GM23248 (cell line): ENCODE measurements around the gene ADGRL3. TPM values are rescaled to one million over a fixed set of nuclear protein-coding genes. Genes with fewer than 3 reads are reported as not detected.

Experiments used
- DNase-seq: peaks from one replicate; pipeline ENCODE4 v3.0.0-alpha.2; 2015
- H2AFZ ChIP-seq: fragments of 200-600 bp; sonication (generic); 2 replicates; pipeline ENCODE4 v1.6.1; 2016; ENCODE audit warnings: antibody characterized with exemption
- H3F3A ChIP-seq: fragments of 200-600 bp; sonication (generic); 2 replicates; pipeline ENCODE4 v1.6.1; 2016; ENCODE audit warnings: mild to moderate bottlenecking, antibody characterized with exemption, mixed run types; ENCODE audit not compliant: insufficient read depth
- H3K27ac ChIP-seq: fragments of 200-600 bp; sonication (generic); 2 replicates; pipeline ENCODE4 v1.5.1; 2016; ENCODE audit warnings: mild to moderate bottlenecking
- H3K27me3 ChIP-seq: fragments of 200-600 bp; sonication (generic); replicated peaks from 2 replicates; pipeline ENCODE4 v1.6.1; 2016; ENCODE audit warnings: mild to moderate bottlenecking; ENCODE audit not compliant: insufficient read depth
- H3K36me3 ChIP-seq: fragments of 200-600 bp; sonication (generic); 2 replicates; pipeline ENCODE4 v1.6.1; 2016; ENCODE audit warnings: low read depth, mild to moderate bottlenecking
- H3K4me1 ChIP-seq: fragments of 200-600 bp; sonication (generic); 2 replicates; pipeline ENCODE4 v1.6.1; 2016; ENCODE audit warnings: mild to moderate bottlenecking; ENCODE audit not compliant: insufficient read depth
- H3K4me2 ChIP-seq: fragments of 200-600 bp; sonication (generic); one replicate; pipeline ENCODE4 v1.6.1; 2016; ENCODE audit warnings: mild to moderate bottlenecking; ENCODE audit not compliant: unreplicated experiment
- H3K4me3 ChIP-seq: fragments of 200-600 bp; sonication (generic); 2 replicates; pipeline ENCODE4 v1.5.1; 2016; ENCODE audit warnings: mild to moderate bottlenecking
- H3K79me2 ChIP-seq: fragments of 200-600 bp; sonication (generic); 2 replicates; pipeline ENCODE4 v1.6.1; 2016; ENCODE audit warnings: mild to moderate bottlenecking; ENCODE audit not compliant: insufficient read depth
- H3K9ac ChIP-seq: fragments of 200-600 bp; sonication (generic); 2 replicates; pipeline ENCODE4 v1.6.1; 2016; ENCODE audit warnings: mild to moderate bottlenecking
- H3K9me2 ChIP-seq: fragments of 200-600 bp; sonication (generic); 2 replicates; pipeline ENCODE4 v1.6.1; 2016; ENCODE audit warnings: mixed run types, mild to moderate bottlenecking, moderate library complexity; ENCODE audit not compliant: insufficient read depth
- H3K9me3 ChIP-seq: fragments of 200-600 bp; sonication (generic); one replicate; pipeline ENCODE4 v1.6.1; 2017; ENCODE audit warnings: low read depth
- H4K20me1 ChIP-seq: fragments of 200-600 bp; sonication (generic); 2 replicates; pipeline ENCODE4 v1.6.0; 2016; ENCODE audit not compliant: insufficient read depth
- EZH2 ChIP-seq: fragments of 200-600 bp; sonication (generic); IDR thresholded peaks from 2 replicates; pipeline ENCODE4 v1.6.1; 2018; ENCODE audit warnings: antibody characterized with exemption, mild to moderate bottlenecking; ENCODE audit not compliant: insufficient read depth, poor library complexity, severe bottlenecking
- EZH2phosphoT487 ChIP-seq: fragments of 200-600 bp; sonication (generic); IDR thresholded peaks from 2 replicates; pipeline ENCODE4 v1.6.1; 2018; ENCODE audit warnings: antibody characterized with exemption, moderate library complexity, mild to moderate bottlenecking, low read depth; ENCODE audit not compliant: insufficient read depth
- WGBS, 2 experiments: methylation state at CpG; one replicate each; pipeline ENCODE4 v1.1.6; 2015 to 2017; ENCODE audit warnings: low lambda C conversion rate in 2 of 2, low coverage in 1 of 2; ENCODE audit errors: missing lambda C conversion rate in 2 of 2; 5-methylcytosine and 5-hydroxymethylcytosine counted together
- in situ Hi-C: fragments of 300-500 bp; cut with MboI; formaldehyde crosslinking; loops from 2 replicates; pipeline ENCODE4 v1.15.0; 2020
- polyA plus RNA-seq: library from polyadenylated mRNA; unstranded; fragments of >200 nt; fragmentation: Nextera tagmentation; extraction: Ambion mirVana; gene quantifications from 2 replicates; pipeline ENCODE4 v1.2.1, GENCODE V29; 2016
- total RNA-seq: library from RNA; depleted of rRNA; stranded (reverse); fragments of >200 nt; shearing (Covaris generic); gene quantifications from 2 replicates; pipeline ENCODE4 v1.2.3, GENCODE V29; 2014

The ADGRL3 gene
- total and polyA plus RNA-seq, 2 experiments from 2014 or later, result not detected

GRCh38 chr4:61185288-61185687 lies 14.8 kb upstream of the ADGRL3 start:
- Histone ChIP-seq H2AFZ (no peak overlapping the region), H3K4me3 (no peak overlapping the region), H3K9ac (no peak overlapping the region), H3K27me3 (no peaks in the 10 kb centered on the region), H3K79me2 (no peaks in the 10 kb centered on the region), H3K4me1 (no peaks in the 10 kb centered on the region), H3K9me2 (no peaks in the 10 kb centered on the region), H3K9me3 (no peaks in the 10 kb centered on the region), H3K27ac (no peak overlapping the region), H4K20me1 (no peaks in the 10 kb centered on the region), H3F3A (no peaks in the 10 kb centered on the region), H3K4me2 (no peak overlapping the region), H3K36me3 (no peaks in the 10 kb centered on the region)
- no peak for DNase-seq
- in situ Hi-C loops, result no loop called here
- TF ChIP-seq EZH2phosphoT487, result no peak
- TF ChIP-seq EZH2, result no peak

GRCh38 chr4:61192392-61192791 lies 7.7 kb upstream of the ADGRL3 start:
- H3K27me3 ChIP-seq, result no peaks in the 10 kb centered on the region
- no peaks in the 10 kb centered on the region for H4K20me1 ChIP-seq
- in situ Hi-C loops, result no loop called here
- 6 to 13% methylated on average over 2 of the region's 2 CpGs for WGBS, 2 experiments
- H3K9ac ChIP-seq, result no peak overlapping the region
- no peaks in the 10 kb centered on the region for H3F3A ChIP-seq
- TF ChIP-seq EZH2 (no peak), EZH2phosphoT487 (no peak)
- no peaks in the 10 kb centered on the region for H3K36me3 ChIP-seq
- no peaks in the 10 kb centered on the region for H3K4me1 ChIP-seq
- no peak overlapping the region for H3K27ac ChIP-seq
- H3K4me2 ChIP-seq, result no peak overlapping the region
- H2AFZ ChIP-seq, result no peak overlapping the region
- H3K9me3 ChIP-seq, result no peaks in the 10 kb centered on the region
- DNase-seq, result no peak
- no peaks in the 10 kb centered on the region for H3K9me2 ChIP-seq
- no peak overlapping the region for H3K4me3 ChIP-seq
- H3K79me2 ChIP-seq, result no peaks in the 10 kb centered on the region

- Histone ChIP-seq H3K4me1 (no peaks in the 10 kb centered on the region), H3K27ac (no peak overlapping the region), H3K9me2 (no peaks in the 10 kb centered on the region), H3K27me3 (no peaks in the 10 kb centered on the region), H3K9me3 (no peaks in the 10 kb centered on the region), H3K9ac (no peak overlapping the region), H4K20me1 (no peaks in the 10 kb centered on the region), H3K79me2 (no peaks in the 10 kb centered on the region), H3F3A (no peaks in the 10 kb centered on the region), H2AFZ (no peak overlapping the region), H3K4me2 (no peak overlapping the region), H3K36me3 (no peaks in the 10 kb centered on the region), H3K4me3 (no peak overlapping the region)
- no peak for DNase-seq
- in situ Hi-C loops, result no loop called here
- no peak for TF ChIP-seq EZH2phosphoT487
- no peak for TF ChIP-seq EZH2
- WGBS, 2 experiments, result 22 to 32% methylated on average over 4 of the region's 4 CpGs
These were observed 6.3 kb upstream of the ADGRL3 start for GRCh38 chr4:61193863-61194262.

- no peak overlapping the region for H3K4me3 ChIP-seq
- no peak overlapping the region for H3K27ac ChIP-seq
- in situ Hi-C loops, result no loop called here
- H3K4me1 ChIP-seq, result no peaks in the 10 kb centered on the region
- TF ChIP-seq EZH2phosphoT487 (no peak), EZH2 (no peak)
- H3F3A ChIP-seq, result no peaks in the 10 kb centered on the region
- no peaks in the 10 kb centered on the region for H3K79me2 ChIP-seq
- no peaks in the 10 kb centered on the region for H3K9me2 ChIP-seq
- no peak for DNase-seq
- no peaks in the 10 kb centered on the region for H4K20me1 ChIP-seq
- no peaks in the 10 kb centered on the region for H3K36me3 ChIP-seq
- WGBS, 2 experiments, result 19 to 24% methylated on average over 1 of the region's 1 CpG
- no peak overlapping the region for H3K4me2 ChIP-seq
- H2AFZ ChIP-seq, result no peak overlapping the region
- no peaks in the 10 kb centered on the region for H3K9me3 ChIP-seq
- H3K27me3 ChIP-seq, result peaks cover 5% of the 10 kb centered on the region; the same call in 1 of the 2 replicates
- H3K9ac ChIP-seq, result no peak overlapping the region
These were observed 5.6 kb upstream of the ADGRL3 start for GRCh38 chr4:61194571-61194970.

- Histone ChIP-seq H3F3A (no peaks in the 10 kb centered on the region), H3K4me1 (no peaks in the 10 kb centered on the region), H3K9me2 (no peaks in the 10 kb centered on the region), H2AFZ (no peak overlapping the region), H3K4me2 (no peak overlapping the region), H4K20me1 (no peaks in the 10 kb centered on the region), H3K36me3 (no peaks in the 10 kb centered on the region), H3K9me3 (no peaks in the 10 kb centered on the region), H3K27ac (no peak overlapping the region), H3K79me2 (no peaks in the 10 kb centered on the region), H3K4me3 (no peak overlapping the region), H3K9ac (no peak overlapping the region), H3K27me3 (peaks cover 8% of the 10 kb centered on the region; the same call in 1 of the 2 replicates)
- WGBS, 2 experiments, result 36 to 40% methylated on average over 1 of the region's 1 CpG
- in situ Hi-C loops, result no loop called here
- DNase-seq, result no peak
- TF ChIP-seq EZH2phosphoT487 (no peak), EZH2 (no peak)
These were observed 5.0 kb upstream of the ADGRL3 start for GRCh38 chr4:61195101-61195500.
